DND-41 (cell line): ENCODE results near the gene CLDN7.

ENCODE experiments used
- ATAC-seq: fragments of 200-7000 bp; cut with Tn5 transposase; 3 replicates; pipeline ENCODE4 v1.9.1; 2021; ENCODE audit warnings: low read depth; ENCODE audit not compliant: insufficient read depth
- DNase-seq: peaks from one replicate; pipeline ENCODE4 v3.0.0-alpha.2; 2020
- H2AFZ ChIP-seq: 2 replicates; pipeline ENCODE4 v1.6.0; 2012; ENCODE audit warnings: low read depth, low read length
- H3K27ac ChIP-seq: 2 replicates; pipeline ENCODE4 v1.5.1; 2012; ENCODE audit warnings: low read length, inconsistent platforms
- H3K27me3 ChIP-seq: fragments of 200-600 bp; sonication (generic); 2 replicates; pipeline ENCODE4 v1.6.0; 2012; ENCODE audit warnings: low read length, mild to moderate bottlenecking, inconsistent platforms; ENCODE audit not compliant: insufficient read depth, poor library complexity
- H3K36me3 ChIP-seq: 2 replicates; pipeline ENCODE4 v1.5.1; 2012; ENCODE audit warnings: low read length, inconsistent platforms; ENCODE audit not compliant: insufficient read depth
- H3K4me1 ChIP-seq: 2 replicates; pipeline ENCODE4 v1.5.1; 2012; ENCODE audit warnings: mild to moderate bottlenecking, low read length; ENCODE audit not compliant: insufficient read depth
- H3K4me2 ChIP-seq: 2 replicates; pipeline ENCODE4 v1.6.0; 2012; ENCODE audit warnings: mild to moderate bottlenecking, moderate library complexity, low read length, inconsistent platforms; ENCODE audit not compliant: insufficient read depth
- H3K4me3 ChIP-seq, 2 experiments: fragments of 200-600 bp in 1 of 2; shearing (Covaris generic) in 1 of 2; 2 replicates each; pipeline ENCODE4 v1.5.1; 2012 to 2016; ENCODE audit warnings: inconsistent platforms in 2 of 2, low read length in 2 of 2, mild to moderate bottlenecking in 2 of 2, low read depth in 1 of 2, moderate library complexity in 1 of 2
- H3K79me2 ChIP-seq: 2 replicates; pipeline ENCODE4 v1.6.0; 2012; ENCODE audit warnings: low read length, inconsistent platforms; ENCODE audit not compliant: insufficient read depth
- H3K9ac ChIP-seq: 2 replicates; pipeline ENCODE4 v1.6.0; 2012; ENCODE audit warnings: low read depth, mild to moderate bottlenecking, inconsistent platforms, low read length, moderate library complexity
- H3K9me3 ChIP-seq: 2 replicates; pipeline ENCODE4 v1.5.1; 2012; ENCODE audit warnings: low read length, moderate library complexity, mild to moderate bottlenecking, inconsistent platforms; ENCODE audit not compliant: insufficient read depth, severe bottlenecking
- H4K20me1 ChIP-seq: 2 replicates; pipeline ENCODE4 v1.6.0; 2012; ENCODE audit warnings: low read length; ENCODE audit not compliant: insufficient read depth
- EZH2 ChIP-seq: IDR thresholded peaks from 3 replicates; pipeline ENCODE4 v1.6.1; 2012; ENCODE audit warnings: borderline replicate concordance, low read depth, mild to moderate bottlenecking, moderate library complexity, low read length, inconsistent platforms; ENCODE audit not compliant: severe bottlenecking
- TF ChIP-seq, protein P1 (sequence below): IDR thresholded peaks from 2 replicates; pipeline ENCODE4 v1.5.1; 2012; ENCODE audit warnings: borderline replicate concordance, low read length, moderate library complexity, mild to moderate bottlenecking; ENCODE audit not compliant: poor library complexity, severe bottlenecking; ENCODE audit errors: extremely low read depth

Gene CLDN7

DNA sequence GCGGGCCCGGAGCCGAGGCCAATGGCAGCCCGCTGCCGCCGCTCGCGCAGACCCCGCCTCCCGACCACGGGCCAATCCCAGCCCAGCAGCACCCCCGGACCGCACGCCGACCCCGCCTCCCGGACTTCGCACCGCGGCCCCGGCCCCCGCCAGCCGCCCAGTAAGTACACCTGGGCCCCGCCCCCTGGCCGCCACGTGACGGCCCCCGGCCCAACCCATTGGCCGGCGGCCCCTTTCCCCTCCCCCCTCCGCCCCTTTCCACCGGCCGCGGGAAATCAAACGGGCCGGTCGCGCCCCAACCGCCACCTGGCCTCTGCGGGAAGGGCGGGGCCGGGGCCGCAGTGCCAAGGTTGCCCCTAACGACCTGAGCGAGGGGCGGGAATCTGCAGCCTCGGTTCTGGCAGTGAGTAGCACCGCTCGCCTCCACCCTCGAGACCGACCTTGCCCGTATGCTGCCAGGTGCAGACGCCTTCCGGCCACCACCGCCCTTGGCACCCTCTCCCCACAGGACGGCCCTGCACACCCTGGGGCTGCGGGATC lies 32.4 kb upstream of the CLDN7 start, which contains the start of gene YBX2:
Gene YBX2, minus strand, starts transcription at position 26 of the 540 bp plus-strand sequence. CDS start 139 bp downstream, outside the sequence.
- Histone ChIP-seq H3K27ac (no peak within 1 kb of the TSS), H3K4me1 (peaks cover 16% of the 10 kb centered on the region), H3K9me3 (no peaks in the 10 kb centered on the region), H3K79me2 (no peaks in the 10 kb centered on the region), H4K20me1 (0 out of 2 replicates have a peak, but pooled peaks cover 4% of the 10 kb centered on the region), H3K9ac (no peak within 1 kb of the TSS), H2AFZ (no peak within 1 kb of the TSS), H3K4me3 (no peak within 1 kb of the TSS), H3K27me3 (peaks cover 36% of the 10 kb centered on the region), H3K4me2 (no peak within 1 kb of the TSS), H3K36me3 (no peaks in the 10 kb centered on the region)
- peak; percentile 62 for DNase-seq
- ATAC-seq: peak; percentile 49
- no peak for TF ChIP-seq EZH2
- TF ChIP-seq, protein P1, sequence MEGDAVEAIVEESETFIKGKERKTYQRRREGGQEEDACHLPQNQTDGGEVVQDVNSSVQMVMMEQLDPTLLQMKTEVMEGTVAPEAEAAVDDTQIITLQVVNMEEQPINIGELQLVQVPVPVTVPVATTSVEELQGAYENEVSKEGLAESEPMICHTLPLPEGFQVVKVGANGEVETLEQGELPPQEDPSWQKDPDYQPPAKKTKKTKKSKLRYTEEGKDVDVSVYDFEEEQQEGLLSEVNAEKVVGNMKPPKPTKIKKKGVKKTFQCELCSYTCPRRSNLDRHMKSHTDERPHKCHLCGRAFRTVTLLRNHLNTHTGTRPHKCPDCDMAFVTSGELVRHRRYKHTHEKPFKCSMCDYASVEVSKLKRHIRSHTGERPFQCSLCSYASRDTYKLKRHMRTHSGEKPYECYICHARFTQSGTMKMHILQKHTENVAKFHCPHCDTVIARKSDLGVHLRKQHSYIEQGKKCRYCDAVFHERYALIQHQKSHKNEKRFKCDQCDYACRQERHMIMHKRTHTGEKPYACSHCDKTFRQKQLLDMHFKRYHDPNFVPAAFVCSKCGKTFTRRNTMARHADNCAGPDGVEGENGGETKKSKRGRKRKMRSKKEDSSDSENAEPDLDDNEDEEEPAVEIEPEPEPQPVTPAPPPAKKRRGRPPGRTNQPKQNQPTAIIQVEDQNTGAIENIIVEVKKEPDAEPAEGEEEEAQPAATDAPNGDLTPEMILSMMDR: no peak

DNA sequence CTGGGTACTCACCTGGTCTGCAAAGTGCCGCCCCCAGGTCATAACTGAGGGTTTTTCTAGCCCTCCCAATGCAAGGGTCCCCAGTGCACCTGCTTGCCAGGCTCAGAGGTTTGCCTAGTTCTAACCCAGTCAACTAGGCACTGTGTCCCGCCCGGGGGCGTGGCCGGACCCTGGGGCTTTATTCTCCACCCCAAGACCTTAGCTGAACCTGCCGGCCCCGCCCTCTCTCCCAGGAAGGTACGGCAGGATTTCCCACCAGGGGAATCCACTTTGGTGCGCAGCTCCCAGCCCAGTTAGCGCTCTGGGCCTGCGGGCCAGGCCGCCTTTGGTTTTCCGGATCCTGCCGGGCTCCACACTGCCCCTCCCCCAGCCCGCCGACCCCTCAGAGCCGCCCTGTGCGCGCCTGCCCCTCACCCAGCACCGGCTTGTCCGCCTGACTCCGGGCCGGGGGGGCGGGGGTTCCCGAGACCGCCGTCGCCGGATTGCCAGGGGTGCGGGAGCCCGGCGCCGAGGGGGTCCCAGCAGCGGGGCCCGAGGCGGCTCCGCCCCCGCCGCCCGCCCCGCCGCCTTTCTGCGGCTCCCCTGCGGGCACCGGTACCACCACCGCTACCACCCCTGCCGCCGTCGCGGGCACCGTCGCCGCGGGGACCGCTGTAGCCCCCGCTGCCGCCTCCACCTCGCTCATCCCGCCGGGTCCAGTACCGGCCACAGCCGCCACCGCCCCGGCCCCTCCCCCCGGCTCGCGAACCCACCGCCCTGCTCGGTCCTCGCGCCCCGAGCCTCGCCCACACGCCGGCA lies 31.7 kb upstream of the CLDN7 start:
- H3K4me1 ChIP-seq: peaks cover 16% of the 10 kb centered on the region
- no peak overlapping the region for H3K9ac ChIP-seq
- no peak for DNase-seq
- H3K79me2 ChIP-seq: no peaks in the 10 kb centered on the region
- no peak overlapping the region for H3K4me2 ChIP-seq
- no peaks in the 10 kb centered on the region for H3K36me3 ChIP-seq
- TF ChIP-seq, protein P1: no peak
- TF ChIP-seq EZH2: no peak
- no peak for ATAC-seq
- H3K27me3 ChIP-seq: peaks cover 36% of the 10 kb centered on the region
- H2AFZ ChIP-seq: no peak overlapping the region
- H3K4me3 ChIP-seq: no peak overlapping the region
- H4K20me1 ChIP-seq: 0 out of 2 replicates have a peak, but pooled peaks cover 4% of the 10 kb centered on the region
- no peak overlapping the region for H3K27ac ChIP-seq
- no peaks in the 10 kb centered on the region for H3K9me3 ChIP-seq

DNA sequence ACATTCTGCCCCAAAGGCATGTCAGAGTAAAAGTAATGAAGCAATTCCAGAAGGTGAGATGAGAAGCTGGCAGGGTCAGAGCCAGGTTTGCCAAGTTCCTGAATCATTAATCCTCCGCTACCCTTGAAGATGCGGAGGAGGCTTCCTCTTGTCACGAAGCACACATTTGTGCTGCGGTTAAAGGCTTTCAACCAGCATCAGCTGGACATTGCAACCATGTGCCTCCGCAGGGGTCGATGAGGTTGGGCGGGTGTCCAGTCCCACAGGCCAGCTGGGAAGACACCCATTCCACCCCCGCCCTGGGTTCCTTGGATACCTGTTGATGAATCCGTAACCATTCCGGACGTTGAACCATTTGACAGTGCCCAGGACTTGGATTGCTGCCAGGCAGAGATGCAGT lies 30.9 kb upstream of the CLDN7 start:
- Histone ChIP-seq H3K4me3 (no peak overlapping the region), H3K9ac (no peak overlapping the region), H3K27me3 (peaks cover 36% of the 10 kb centered on the region), H3K9me3 (no peaks in the 10 kb centered on the region), H3K36me3 (no peaks in the 10 kb centered on the region), H3K4me2 (no peak overlapping the region), H2AFZ (no peak overlapping the region), H3K27ac (no peak overlapping the region), H4K20me1 (0 out of 2 replicates have a peak, but pooled peaks cover 4% of the 10 kb centered on the region), H3K79me2 (no peaks in the 10 kb centered on the region), H3K4me1 (peaks cover 16% of the 10 kb centered on the region)
- ATAC-seq (no peak), DNase-seq (no peak)
- TF ChIP-seq, protein P1: no peak
- no peak for TF ChIP-seq EZH2
